ENCODE results near the gene TBX5.

The TBX5 gene

GRCh38 chr12:114438635-114439256, 32.8 kb upstream of the TBX5 start:
- no peak overlapping the region for H3K27ac ChIP-seq (ENCODE audit: low read depth, low read length)
- H3K9me3 ChIP-seq (ENCODE audit: control insufficient read depth, insufficient read depth, low read length) = no peaks in the 10 kb centered on the region
- no peaks in the 10 kb centered on the region for H4K20me1 ChIP-seq (ENCODE audit: control insufficient read depth, insufficient read depth, low read depth, low read length)
- no peaks in the 10 kb centered on the region for H3K9me2 ChIP-seq (replicated peaks; ENCODE audit: control insufficient read depth, low read length)
- H3K4me3 ChIP-seq (ENCODE audit: low read length) = no peak overlapping the region
- no peaks in the 10 kb centered on the region for H3K4me1 ChIP-seq (ENCODE audit: control insufficient read depth, low read length)
- no peaks in the 10 kb centered on the region for H3K36me3 ChIP-seq (ENCODE audit: control insufficient read depth, low read length)
- TF ChIP-seq CTCF (IDR thresholded peaks at IDR 0.05; ENCODE audit: low read depth, low read length, poor library complexity, severe bottlenecking) (no peak), EZH2phosphoT487 (IDR thresholded peaks at IDR 0.05; ENCODE audit: borderline replicate concordance, low read length) (no peak)
- H3F3A ChIP-seq (ENCODE audit: control insufficient read depth, insufficient read depth) = no peaks in the 10 kb centered on the region
- no peaks in the 10 kb centered on the region for H3K27me3 ChIP-seq (ENCODE audit: control insufficient read depth, low read length)
- no peaks in the 10 kb centered on the region for H3K79me2 ChIP-seq (ENCODE audit: control insufficient read depth, low read length)
- no peak overlapping the region for H3K4me2 ChIP-seq (ENCODE audit: low read length)

- Histone ChIP-seq H3F3A (ENCODE audit: control insufficient read depth, insufficient read depth) (no peaks in the 10 kb centered on the region), H3K9me2 (replicated peaks; ENCODE audit: control insufficient read depth, low read length) (no peaks in the 10 kb centered on the region), H3K27ac (ENCODE audit: low read depth, low read length) (no peak overlapping the region), H3K4me3 (ENCODE audit: low read length) (no peak overlapping the region), H3K4me1 (ENCODE audit: control insufficient read depth, low read length) (no peaks in the 10 kb centered on the region), H3K9me3 (ENCODE audit: control insufficient read depth, insufficient read depth, low read length) (no peaks in the 10 kb centered on the region), H3K36me3 (ENCODE audit: control insufficient read depth, low read length) (no peaks in the 10 kb centered on the region), H3K79me2 (ENCODE audit: control insufficient read depth, low read length) (no peaks in the 10 kb centered on the region), H3K4me2 (ENCODE audit: low read length) (no peak overlapping the region), H4K20me1 (ENCODE audit: control insufficient read depth, insufficient read depth, low read depth, low read length) (no peaks in the 10 kb centered on the region), H3K27me3 (ENCODE audit: control insufficient read depth, low read length) (no peaks in the 10 kb centered on the region; the same call in 1 of the 2 replicates)
- TF ChIP-seq EZH2phosphoT487 (IDR thresholded peaks at IDR 0.05; ENCODE audit: borderline replicate concordance, low read length) (no peak), CTCF (IDR thresholded peaks at IDR 0.05; ENCODE audit: low read depth, low read length, poor library complexity, severe bottlenecking) (no peak)
Observed at GRCh38 chr12:114434341-114434740, 28.4 kb upstream of the TBX5 start.

- Histone ChIP-seq H3K9me3 (ENCODE audit: control insufficient read depth, insufficient read depth, low read length) (no peaks in the 10 kb centered on the region), H3K27ac (ENCODE audit: low read depth, low read length) (no peak overlapping the region), H3K4me2 (ENCODE audit: low read length) (no peak overlapping the region), H3F3A (ENCODE audit: control insufficient read depth, insufficient read depth) (no peaks in the 10 kb centered on the region), H3K4me1 (ENCODE audit: control insufficient read depth, low read length) (no peaks in the 10 kb centered on the region), H3K27me3 (ENCODE audit: control insufficient read depth, low read length) (no peaks in the 10 kb centered on the region; the same call in 1 of the 2 replicates), H3K36me3 (ENCODE audit: control insufficient read depth, low read length) (no peaks in the 10 kb centered on the region), H3K4me3 (ENCODE audit: low read length) (no peak overlapping the region), H4K20me1 (ENCODE audit: control insufficient read depth, insufficient read depth, low read depth, low read length) (no peaks in the 10 kb centered on the region), H3K79me2 (ENCODE audit: control insufficient read depth, low read length) (no peaks in the 10 kb centered on the region), H3K9me2 (replicated peaks; ENCODE audit: control insufficient read depth, low read length) (no peaks in the 10 kb centered on the region)
- TF ChIP-seq EZH2phosphoT487 (IDR thresholded peaks at IDR 0.05; ENCODE audit: borderline replicate concordance, low read length) = no peak
Observed at GRCh38 chr12:114431902-114432301, 26.0 kb upstream of the TBX5 start.

GRCh38 chr12:114430306-114430705, 24.4 kb upstream of the TBX5 start:
- Histone ChIP-seq H3F3A (ENCODE audit: control insufficient read depth, insufficient read depth) (no peaks in the 10 kb centered on the region), H4K20me1 (ENCODE audit: control insufficient read depth, insufficient read depth, low read depth, low read length) (no peaks in the 10 kb centered on the region), H3K9me2 (replicated peaks; ENCODE audit: control insufficient read depth, low read length) (no peaks in the 10 kb centered on the region), H3K27ac (ENCODE audit: low read depth, low read length) (no peak overlapping the region), H3K36me3 (ENCODE audit: control insufficient read depth, low read length) (no peaks in the 10 kb centered on the region), H3K4me3 (ENCODE audit: low read length) (no peak overlapping the region), H3K9me3 (ENCODE audit: control insufficient read depth, insufficient read depth, low read length) (no peaks in the 10 kb centered on the region), H3K4me1 (ENCODE audit: control insufficient read depth, low read length) (no peaks in the 10 kb centered on the region), H3K79me2 (ENCODE audit: control insufficient read depth, low read length) (no peaks in the 10 kb centered on the region), H3K27me3 (ENCODE audit: control insufficient read depth, low read length) (no peaks in the 10 kb centered on the region; the same call in 1 of the 2 replicates), H3K4me2 (ENCODE audit: low read length) (no peak overlapping the region)
- no peak for TF ChIP-seq CTCF (IDR thresholded peaks at IDR 0.05; ENCODE audit: low read depth, low read length, poor library complexity, severe bottlenecking)
- TF ChIP-seq EZH2phosphoT487 (IDR thresholded peaks at IDR 0.05; ENCODE audit: borderline replicate concordance, low read length) = no peak

Data from DOHH2 (cell line).